DND-41 (cell line): ENCODE data around the gene CCDC171.

Source experiments
- EZH2 ChIP-seq: IDR thresholded peaks from 3 replicates; pipeline ENCODE4 v1.6.1; 2012; ENCODE audit warnings: borderline replicate concordance, low read depth, mild to moderate bottlenecking, moderate library complexity, low read length, inconsistent platforms; ENCODE audit not compliant: severe bottlenecking
- TF ChIP-seq, protein P1 (sequence below): IDR thresholded peaks from 2 replicates; pipeline ENCODE4 v1.5.1; 2012; ENCODE audit warnings: borderline replicate concordance, low read length, moderate library complexity, mild to moderate bottlenecking; ENCODE audit not compliant: poor library complexity, severe bottlenecking; ENCODE audit errors: extremely low read depth

DNA sequence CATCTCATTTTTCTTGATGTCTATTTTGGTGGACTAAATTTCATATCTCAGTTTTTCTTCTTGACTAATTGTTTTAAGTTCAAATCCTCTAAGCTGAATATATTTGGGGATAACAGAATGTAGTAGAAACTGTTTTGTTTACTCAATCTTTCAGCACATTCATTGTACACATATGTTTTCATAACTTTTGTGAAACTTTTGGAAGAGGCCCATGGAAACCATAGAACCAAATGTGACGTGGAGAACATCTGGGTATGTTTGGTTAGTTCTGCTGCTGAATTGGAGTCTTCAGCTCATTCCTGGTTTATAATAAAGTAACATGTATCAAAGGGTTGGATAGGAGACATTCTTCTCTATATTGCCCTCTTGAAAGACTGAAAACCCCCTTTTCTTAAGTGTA lies 88.4 kb downstream of the CCDC171 start:
- TF ChIP-seq, protein P1, sequence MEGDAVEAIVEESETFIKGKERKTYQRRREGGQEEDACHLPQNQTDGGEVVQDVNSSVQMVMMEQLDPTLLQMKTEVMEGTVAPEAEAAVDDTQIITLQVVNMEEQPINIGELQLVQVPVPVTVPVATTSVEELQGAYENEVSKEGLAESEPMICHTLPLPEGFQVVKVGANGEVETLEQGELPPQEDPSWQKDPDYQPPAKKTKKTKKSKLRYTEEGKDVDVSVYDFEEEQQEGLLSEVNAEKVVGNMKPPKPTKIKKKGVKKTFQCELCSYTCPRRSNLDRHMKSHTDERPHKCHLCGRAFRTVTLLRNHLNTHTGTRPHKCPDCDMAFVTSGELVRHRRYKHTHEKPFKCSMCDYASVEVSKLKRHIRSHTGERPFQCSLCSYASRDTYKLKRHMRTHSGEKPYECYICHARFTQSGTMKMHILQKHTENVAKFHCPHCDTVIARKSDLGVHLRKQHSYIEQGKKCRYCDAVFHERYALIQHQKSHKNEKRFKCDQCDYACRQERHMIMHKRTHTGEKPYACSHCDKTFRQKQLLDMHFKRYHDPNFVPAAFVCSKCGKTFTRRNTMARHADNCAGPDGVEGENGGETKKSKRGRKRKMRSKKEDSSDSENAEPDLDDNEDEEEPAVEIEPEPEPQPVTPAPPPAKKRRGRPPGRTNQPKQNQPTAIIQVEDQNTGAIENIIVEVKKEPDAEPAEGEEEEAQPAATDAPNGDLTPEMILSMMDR = no peak
- TF ChIP-seq EZH2 = no peak
